Prostate gland (tissue), 2 donors: ENCODE data around the gene UST. TPM values are rescaled to one million over a fixed set of nuclear protein-coding genes. Genes with fewer than 3 reads are reported as not detected.
"Not testable (repeated sequence)": the region's sequence is repeated elsewhere in the genome, so short reads cannot be mapped to it uniquely, and the experiment has no call there.

ENCODE experiments used
- DNase-seq: peaks from one replicate; pipeline ENCODE4 v3.0.0-alpha.2; 2019; ENCODE audit warnings: low spot score
- H3K27ac ChIP-seq, 2 donors: fragments of 200-600 bp; sonication (generic); 2 replicates each; pipeline ENCODE4 v1.5.1; 2017 to 2019
- H3K27me3 ChIP-seq: fragments of 200-600 bp; sonication (generic); replicated peaks from 2 replicates; pipeline ENCODE4 v1.5.1; 2019; ENCODE audit not compliant: insufficient read depth
- H3K36me3 ChIP-seq, 2 donors: fragments of 200-600 bp; sonication (generic); 1 replicate in 1 of 2; 2 replicates in 1 of 2; pipeline versions ENCODE4 v1.5.1 to v1.8.1; 2017 to 2019
- H3K4me1 ChIP-seq: fragments of 200-600 bp; sonication (generic); replicated peaks from 2 replicates; pipeline ENCODE4 v1.5.1; 2019
- H3K4me3 ChIP-seq, 2 donors: fragments of 200-600 bp; sonication (generic); 2 replicates each; pipeline ENCODE4 v1.5.1; 2017 to 2019
- H3K9me3 ChIP-seq: fragments of 200-600 bp; sonication (generic); 2 replicates; pipeline ENCODE4 v1.5.1; 2017
- POLR2A ChIP-seq: fragments of 450-650 bp; IDR thresholded peaks from one replicate; pipeline ENCODE4 v1.6.1; 2016; ENCODE audit warnings: antibody characterized with exemption, mild to moderate bottlenecking
- POLR2AphosphoS5 ChIP-seq: sonication (generic); formaldehyde crosslinking; IDR thresholded peaks from one replicate; pipeline ENCODE4 v1.6.1; 2017; ENCODE audit warnings: antibody characterized with exemption
- WGBS: methylation state at CpG from one replicate; pipeline ENCODE4 v1.1.5; 2018; 5-methylcytosine and 5-hydroxymethylcytosine counted together
- intact Hi-C: fragments of 100-400 bp; cut with DNase I; formaldehyde crosslinking; loops from one replicate; pipeline ENCODE4 v1.14.2; 2022
- total RNA-seq, 2 donors: library from RNA; depleted of rRNA; stranded (reverse); fragments of >200 nt; gene quantifications; one replicate each; pipeline ENCODE4 v1.1.0, GENCODE V29; 2016
- TF ChIP-seq, protein P1 (sequence below), 4 experiments: fragments of 200-600 bp in 2 of 4; fragments of 450-650 bp in 2 of 4; sonication (generic) in 2 of 4; IDR thresholded peaks; 1 replicate in 3 of 4; 2 replicates in 1 of 4; pipeline ENCODE4 v1.5.1; 2016 to 2019; ENCODE audit warnings: antibody characterized with exemption in 4 of 4, mild to moderate bottlenecking in 2 of 4, moderate library complexity in 2 of 4

UST gene
- total RNA-seq, 2 donors from 2014 or later: 6.6 to 12.9 TPM

DNA sequence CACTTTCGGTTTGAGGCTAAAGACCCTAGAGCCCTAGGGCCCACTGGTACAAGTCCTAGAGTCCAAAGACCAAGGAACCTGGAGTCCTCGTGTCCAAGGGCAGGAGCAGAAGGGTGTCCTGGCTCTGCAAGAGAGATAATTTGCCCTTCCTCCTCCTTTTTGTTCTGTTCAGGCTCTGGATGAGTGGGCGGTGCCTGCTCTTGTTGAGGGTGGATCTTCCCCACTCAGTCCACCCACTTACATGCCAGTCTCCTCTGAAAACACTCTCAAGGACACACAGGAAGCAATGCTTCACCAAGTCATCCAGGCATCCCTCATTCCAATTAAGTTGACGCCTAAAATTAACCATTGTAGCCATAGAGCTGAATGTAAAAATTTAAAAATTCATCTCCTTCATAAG, 102.1 kb downstream of the UST start:
- H3K27me3 ChIP-seq: no peaks in the 10 kb centered on the region
- H3K36me3 ChIP-seq: no peaks in the 10 kb centered on the region
- no peak for TF ChIP-seq POLR2A
- TF ChIP-seq POLR2AphosphoS5: no peak
- H3K27ac ChIP-seq: no peak overlapping the region
- no peaks in the 10 kb centered on the region for H3K9me3 ChIP-seq
- intact Hi-C loops: no loop called here
- no peak overlapping the region for H3K4me3 ChIP-seq
- DNase-seq: no peak
- 88% methylated on average over 4 of the region's 4 CpGs for WGBS
- H3K4me1 ChIP-seq: peaks cover 6% of the 10 kb centered on the region

DNA sequence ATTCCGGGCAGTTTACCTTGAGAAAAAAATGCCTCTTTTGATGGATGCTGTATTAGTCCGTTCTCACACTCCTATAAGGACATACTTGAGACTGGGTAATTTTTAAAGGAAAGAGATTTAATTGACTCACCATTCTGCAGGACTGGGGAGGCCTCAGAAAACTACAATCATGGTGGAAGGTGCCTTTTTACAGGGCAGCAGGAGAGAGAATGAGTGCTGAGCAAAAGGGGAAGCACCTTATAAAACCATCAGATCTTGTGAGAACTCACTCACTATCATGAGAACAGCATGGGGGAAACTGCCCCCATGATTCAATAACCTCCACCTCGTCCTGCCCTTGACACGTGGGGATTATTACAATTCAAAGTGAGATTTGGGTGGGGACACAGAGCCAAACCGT, 102.6 kb downstream of the UST start:
- H3K27ac ChIP-seq, H3K4me3 ChIP-seq, intact Hi-C loops, H3K4me1 ChIP-seq, H3K27me3 ChIP-seq, H3K36me3 ChIP-seq, DNase-seq, H3K9me3 ChIP-seq: not testable (repeated sequence)
- 84% methylated on average over 5 of the region's 5 CpGs for WGBS

DNA sequence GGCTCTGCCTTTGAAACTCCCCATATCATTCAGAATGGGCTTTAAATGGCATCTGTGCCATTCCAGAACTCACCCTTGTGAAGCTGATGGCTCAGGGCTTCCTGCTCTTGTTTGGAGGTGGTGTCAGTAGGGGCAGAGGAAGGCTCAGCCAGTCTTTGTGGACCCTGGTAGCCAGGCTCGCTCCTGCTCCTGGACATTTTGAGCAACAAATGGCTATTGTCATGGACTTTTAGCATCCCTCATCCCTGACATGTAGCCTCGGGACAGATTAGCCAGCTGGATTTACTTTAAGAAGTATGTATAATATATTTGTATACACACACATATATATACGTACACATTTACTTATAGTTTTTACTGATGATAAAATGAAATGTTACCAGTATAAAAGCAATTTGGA, 104.1 kb downstream of the UST start:
- Histone ChIP-seq H3K36me3 (no peaks in the 10 kb centered on the region), H3K4me3 (no peak overlapping the region), H3K4me1 (peaks cover 6% of the 10 kb centered on the region), H3K27me3 (no peaks in the 10 kb centered on the region), H3K9me3 (no peaks in the 10 kb centered on the region), H3K27ac (no peak overlapping the region)
- 94% methylated on average over 3 of the region's 3 CpGs for WGBS
- no peak for TF ChIP-seq POLR2A
- TF ChIP-seq, protein P1, sequence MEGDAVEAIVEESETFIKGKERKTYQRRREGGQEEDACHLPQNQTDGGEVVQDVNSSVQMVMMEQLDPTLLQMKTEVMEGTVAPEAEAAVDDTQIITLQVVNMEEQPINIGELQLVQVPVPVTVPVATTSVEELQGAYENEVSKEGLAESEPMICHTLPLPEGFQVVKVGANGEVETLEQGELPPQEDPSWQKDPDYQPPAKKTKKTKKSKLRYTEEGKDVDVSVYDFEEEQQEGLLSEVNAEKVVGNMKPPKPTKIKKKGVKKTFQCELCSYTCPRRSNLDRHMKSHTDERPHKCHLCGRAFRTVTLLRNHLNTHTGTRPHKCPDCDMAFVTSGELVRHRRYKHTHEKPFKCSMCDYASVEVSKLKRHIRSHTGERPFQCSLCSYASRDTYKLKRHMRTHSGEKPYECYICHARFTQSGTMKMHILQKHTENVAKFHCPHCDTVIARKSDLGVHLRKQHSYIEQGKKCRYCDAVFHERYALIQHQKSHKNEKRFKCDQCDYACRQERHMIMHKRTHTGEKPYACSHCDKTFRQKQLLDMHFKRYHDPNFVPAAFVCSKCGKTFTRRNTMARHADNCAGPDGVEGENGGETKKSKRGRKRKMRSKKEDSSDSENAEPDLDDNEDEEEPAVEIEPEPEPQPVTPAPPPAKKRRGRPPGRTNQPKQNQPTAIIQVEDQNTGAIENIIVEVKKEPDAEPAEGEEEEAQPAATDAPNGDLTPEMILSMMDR (IDR thresholded peaks at IDR 0.05): no peak
- TF ChIP-seq POLR2AphosphoS5: no peak
- intact Hi-C loops: no loop called here
- DNase-seq: no peak

DNA sequence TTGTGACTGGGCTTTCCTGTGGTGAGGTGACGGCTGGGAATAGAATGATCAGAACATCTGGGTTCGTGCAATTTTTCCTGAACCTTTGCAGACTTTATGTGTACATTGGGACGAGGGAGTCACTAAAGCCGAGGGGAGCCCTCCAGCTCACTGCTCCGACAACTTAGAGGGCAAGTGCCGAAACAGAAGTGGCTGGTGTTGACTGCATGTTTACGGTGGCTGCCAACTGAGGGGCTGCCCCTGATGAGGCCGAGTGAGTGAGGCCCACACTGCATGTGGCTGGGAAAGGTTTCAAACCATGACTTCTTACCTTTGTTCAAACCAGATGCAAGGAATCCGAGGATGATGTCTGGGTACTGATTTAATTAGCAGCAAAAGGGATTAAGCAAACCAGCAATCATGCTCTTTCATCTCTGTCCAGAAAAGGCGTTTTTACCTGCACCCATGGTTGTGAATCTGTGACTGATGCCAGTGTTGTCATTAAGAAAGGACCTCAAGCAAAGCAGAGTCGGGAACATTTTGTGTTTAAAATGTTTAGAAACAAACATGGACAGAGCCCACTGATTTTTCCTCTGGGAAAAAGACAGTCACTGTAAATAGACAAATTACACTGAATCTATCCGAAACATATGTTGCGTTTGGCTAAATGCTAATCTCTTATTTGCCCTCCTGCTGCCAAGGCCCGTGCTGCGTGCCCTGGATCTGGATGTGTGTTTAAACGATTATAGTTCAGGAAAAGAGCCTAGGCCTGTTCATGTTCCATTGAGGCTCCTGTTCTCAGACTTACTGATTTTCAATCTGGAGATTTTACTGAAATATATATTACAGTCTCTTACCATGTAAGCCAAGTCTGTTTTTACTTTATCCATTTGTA, 105.1 kb downstream of the UST start:
- H3K27ac ChIP-seq: peak overlapping the region; percentile 3 to 36
- DNase-seq: peak; percentile 20

DNA sequence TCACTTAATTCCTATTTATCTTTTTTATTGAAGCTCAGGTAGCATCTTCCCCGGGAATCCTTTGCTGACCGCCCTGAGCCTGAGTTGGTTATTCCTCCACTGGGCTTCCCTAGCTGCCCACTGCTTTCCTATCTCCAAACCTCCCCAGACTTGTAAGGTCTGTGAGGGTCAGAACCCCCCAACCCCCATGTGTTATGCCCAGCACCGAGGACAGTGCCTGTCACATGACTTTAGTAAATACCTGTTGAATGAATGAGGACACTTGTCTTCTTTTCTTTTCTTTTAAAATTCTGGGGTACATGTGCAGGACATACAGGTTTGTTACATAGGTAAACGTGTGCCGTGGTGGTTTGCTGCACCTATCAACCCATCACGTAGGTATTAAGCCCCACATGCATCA, 105.9 kb downstream of the UST start:
- intact Hi-C loops: no loop called here
- H3K36me3 ChIP-seq: no peaks in the 10 kb centered on the region

More for the DNA sequence above, 105.1 kb downstream of the UST start:
- peak; percentile 4 for TF ChIP-seq POLR2AphosphoS5
- TF ChIP-seq, protein P1 (IDR thresholded peaks at IDR 0.05): no peak
- Histone ChIP-seq H3K9me3 (no peaks in the 10 kb centered on the region), H3K4me3 (no peak overlapping the region), H3K36me3 (no peaks in the 10 kb centered on the region), H3K27me3 (no peaks in the 10 kb centered on the region), H3K4me1 (peaks cover 6% of the 10 kb centered on the region)
- WGBS: 36% methylated on average over 16 of the region's 16 CpGs
- intact Hi-C loops: no loop called here

DNA sequence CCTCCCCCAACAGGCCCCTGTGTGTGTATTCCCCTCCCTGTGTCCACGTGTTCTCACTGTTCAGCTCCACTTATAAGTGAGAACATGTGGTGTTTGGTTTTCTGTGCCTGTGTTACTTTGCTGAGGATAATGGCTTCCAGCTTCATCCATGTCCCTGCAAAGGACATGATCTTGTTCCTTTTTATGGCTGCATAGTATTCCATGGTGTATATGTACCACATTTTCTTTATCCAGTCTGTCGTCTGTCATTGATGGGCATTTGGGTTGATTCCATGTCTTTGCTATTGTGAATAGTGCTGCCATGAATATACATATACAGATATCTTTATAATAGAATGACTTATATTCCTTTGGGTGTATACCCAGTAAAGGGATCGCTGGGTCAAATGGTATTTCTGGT, 106.3 kb downstream of the UST start:
- H3K9me3 ChIP-seq, H3K27ac ChIP-seq, DNase-seq, H3K36me3 ChIP-seq, intact Hi-C loops, H3K4me1 ChIP-seq, H3K27me3 ChIP-seq, H3K4me3 ChIP-seq: not testable (repeated sequence)
- WGBS: 89% methylated on average over 3 of the region's 3 CpGs

More for the DNA sequence above, 105.9 kb downstream of the UST start:
- no peaks in the 10 kb centered on the region for H3K9me3 ChIP-seq
- H3K4me1 ChIP-seq: peaks cover 6% of the 10 kb centered on the region
- H3K27me3 ChIP-seq: no peaks in the 10 kb centered on the region
- no peak overlapping the region for H3K4me3 ChIP-seq
- TF ChIP-seq, protein P1 (IDR thresholded peaks at IDR 0.05): no peak
- TF ChIP-seq POLR2AphosphoS5 (no peak), POLR2A (no peak)
- peak overlapping the region; percentile 3 to 36 for H3K27ac ChIP-seq
- 71% methylated on average over 6 of the region's 6 CpGs for WGBS
- DNase-seq: no peak
